Measurements from ENCODE around the gene TFDP3.

TFDP3 gene

GRCh38 chrX:133185119-133185518, 33.0 kb downstream of the TFDP3 start:
- DNase-seq: no peak

- no peak for DNase-seq
Observed at GRCh38 chrX:133183806-133184205, 34.3 kb downstream of the TFDP3 start.

GRCh38 chrX:133179500-133179899, 38.7 kb downstream of the TFDP3 start:
- no peak for DNase-seq

GRCh38 chrX:133177202-133177601, 41.0 kb downstream of the TFDP3 start:
- no peak for DNase-seq

GRCh38 chrX:133175605-133176004, 42.5 kb downstream of the TFDP3 start:
- no peak for DNase-seq

- DNase-seq: no peak
Observed at GRCh38 chrX:133175162-133175561, 43.0 kb downstream of the TFDP3 start.

- no peak for DNase-seq
Observed at GRCh38 chrX:133171962-133172708, 46.0 kb downstream of the TFDP3 start.
